Peyer's patch (tissue), 4 donors: ENCODE results near the gene FCGR3A.

Source experiments
- POLR2A ChIP-seq, 2 donors: fragments of 450-650 bp; IDR thresholded peaks; one replicate each; pipeline ENCODE4 v1.5.1; 2017; ENCODE audit warnings: antibody characterized with exemption in 2 of 2, mild to moderate bottlenecking in 2 of 2, moderate library complexity in 2 of 2
- TF ChIP-seq, protein P1 (sequence below), 6 experiments: fragments of 450-650 bp in 4 of 6; fragments of 200-600 bp in 2 of 6; sonication (generic) in 1 of 6; IDR thresholded peaks; one replicate each; pipeline ENCODE4 v1.5.1; 2017 to 2019; ENCODE audit warnings: antibody characterized with exemption in 6 of 6, mild to moderate bottlenecking in 3 of 6, moderate library complexity in 1 of 6

DNA sequence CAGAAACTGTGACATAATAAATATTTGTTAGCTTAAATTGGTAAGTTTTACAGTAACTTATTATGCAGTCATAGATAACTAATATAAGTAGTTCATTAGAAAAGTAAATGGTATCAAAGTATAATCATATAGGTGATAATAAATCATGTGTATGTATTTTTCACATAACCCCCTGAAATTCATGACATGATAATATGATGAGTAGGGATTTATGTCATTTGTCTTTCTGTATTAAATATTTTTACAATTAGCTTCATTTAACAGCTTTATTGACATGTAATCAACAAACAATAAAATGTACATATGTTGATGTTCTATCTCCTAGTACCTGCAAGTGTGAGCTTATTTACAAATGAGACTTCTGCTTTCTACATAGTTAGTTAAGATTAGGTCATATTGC lies 54.1 kb downstream of the FCGR3A start:
- TF ChIP-seq, protein P1, sequence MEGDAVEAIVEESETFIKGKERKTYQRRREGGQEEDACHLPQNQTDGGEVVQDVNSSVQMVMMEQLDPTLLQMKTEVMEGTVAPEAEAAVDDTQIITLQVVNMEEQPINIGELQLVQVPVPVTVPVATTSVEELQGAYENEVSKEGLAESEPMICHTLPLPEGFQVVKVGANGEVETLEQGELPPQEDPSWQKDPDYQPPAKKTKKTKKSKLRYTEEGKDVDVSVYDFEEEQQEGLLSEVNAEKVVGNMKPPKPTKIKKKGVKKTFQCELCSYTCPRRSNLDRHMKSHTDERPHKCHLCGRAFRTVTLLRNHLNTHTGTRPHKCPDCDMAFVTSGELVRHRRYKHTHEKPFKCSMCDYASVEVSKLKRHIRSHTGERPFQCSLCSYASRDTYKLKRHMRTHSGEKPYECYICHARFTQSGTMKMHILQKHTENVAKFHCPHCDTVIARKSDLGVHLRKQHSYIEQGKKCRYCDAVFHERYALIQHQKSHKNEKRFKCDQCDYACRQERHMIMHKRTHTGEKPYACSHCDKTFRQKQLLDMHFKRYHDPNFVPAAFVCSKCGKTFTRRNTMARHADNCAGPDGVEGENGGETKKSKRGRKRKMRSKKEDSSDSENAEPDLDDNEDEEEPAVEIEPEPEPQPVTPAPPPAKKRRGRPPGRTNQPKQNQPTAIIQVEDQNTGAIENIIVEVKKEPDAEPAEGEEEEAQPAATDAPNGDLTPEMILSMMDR (IDR thresholded peaks at IDR 0.05): no peak
- no peak for TF ChIP-seq POLR2A (IDR thresholded peaks at IDR 0.05)
